Natural killer cell (primary cell): ENCODE results near the gene CLCN6. TPM values are rescaled to one million over a fixed set of nuclear protein-coding genes. Genes with fewer than 3 reads are reported as not detected.

ENCODE experiments used
- ATAC-seq, 3 donors: fragments of 150-1000 bp in 2 of 3; fragments of 200-7000 bp in 1 of 3; cut with Tn5 transposase; 1 replicate in 1 of 3; 2 replicates in 2 of 3; pipeline ENCODE4 v1.10.0; 2021; ENCODE audit warnings: mild to moderate bottlenecking in 2 of 3, moderate library complexity in 2 of 3
- DNase-seq, 2 donors: peaks; one replicate each; pipeline versions ENCODE4 v3.0.0 to v3.0.0-alpha.2; 2013 to 2021; ENCODE audit warnings: mixed read lengths in 1 of 2
- H3K27ac ChIP-seq: one replicate; pipeline ENCODE4 v1.5.1; 2013; ENCODE audit warnings: mild to moderate bottlenecking, low read length
- H3K27me3 ChIP-seq: one replicate; pipeline ENCODE4 v1.6.1; 2013; ENCODE audit warnings: low read length; ENCODE audit not compliant: control insufficient read depth, insufficient read depth
- H3K36me3 ChIP-seq: one replicate; pipeline ENCODE4 v1.6.1; 2013; ENCODE audit warnings: low read length; ENCODE audit not compliant: control insufficient read depth, insufficient read depth
- H3K4me1 ChIP-seq: one replicate; pipeline ENCODE4 v1.6.1; 2013; ENCODE audit warnings: low read length; ENCODE audit not compliant: control insufficient read depth, insufficient read depth
- H3K4me3 ChIP-seq: one replicate; pipeline ENCODE4 v1.5.1; 2013; ENCODE audit warnings: low read length
- H3K9me3 ChIP-seq: one replicate; pipeline ENCODE4 v1.6.1; 2013; ENCODE audit warnings: low read length; ENCODE audit not compliant: control insufficient read depth, insufficient read depth
- H3K27ac Mint-ChIP-seq, 2 donors: one replicate each; pipeline ENCODE4 v1.8.0; 2022; ENCODE audit warnings: mild to moderate bottlenecking in 2 of 2, mixed read lengths in 2 of 2, moderate library complexity in 1 of 2
- H3K27me3 Mint-ChIP-seq, 2 donors: one replicate each; pipeline ENCODE4 v1.8.0; 2022; ENCODE audit warnings: low read depth in 2 of 2, mixed read lengths in 2 of 2
- H3K36me3 Mint-ChIP-seq: one replicate; pipeline ENCODE4 v1.8.0; 2022; ENCODE audit warnings: mixed read lengths
- H3K4me1 Mint-ChIP-seq, 2 donors: one replicate each; pipeline ENCODE4 v1.8.0; 2022; ENCODE audit warnings: mixed read lengths in 2 of 2
- H3K4me3 Mint-ChIP-seq: one replicate; pipeline ENCODE4 v1.8.0; 2022; ENCODE audit warnings: mild to moderate bottlenecking, moderate library complexity, mixed read lengths
- H3K9me3 Mint-ChIP-seq, 2 donors: one replicate each; pipeline ENCODE4 v1.8.0; 2022; ENCODE audit warnings: mixed read lengths in 2 of 2
- WGBS: methylation state at CpG from one replicate; pipeline ENCODE4 v1.1.7; 2013; ENCODE audit warnings: missing lambda C conversion rate; ENCODE audit not compliant: insufficient coverage; 5-methylcytosine and 5-hydroxymethylcytosine counted together
- intact Hi-C: fragments of 100-400 bp; cut with micrococcal nuclease; formaldehyde crosslinking; loops from one replicate; pipeline ENCODE4 v1.14.2; 2022
- total RNA-seq, 4 donors: library from RNA; stranded (reverse); fragments of 120-200 nt in 1 of 4; gene quantifications; one replicate each; pipeline versions ENCODE4 v1.2.3 to v1.2.4, GENCODE V29; 2013 to 2022
- TF ChIP-seq, protein P1 (sequence below): fragments of 200-600 bp; IDR thresholded peaks from one replicate; pipeline ENCODE4 v1.8.0; 2022; ENCODE audit warnings: antibody characterized with exemption

CLCN6 gene
- total RNA-seq, 3 donors from 2014 or later (not counting 1 experiment from before 2014, with no cell fraction given) = 21.4 to 28.6 (median 25.6) TPM

DNA sequence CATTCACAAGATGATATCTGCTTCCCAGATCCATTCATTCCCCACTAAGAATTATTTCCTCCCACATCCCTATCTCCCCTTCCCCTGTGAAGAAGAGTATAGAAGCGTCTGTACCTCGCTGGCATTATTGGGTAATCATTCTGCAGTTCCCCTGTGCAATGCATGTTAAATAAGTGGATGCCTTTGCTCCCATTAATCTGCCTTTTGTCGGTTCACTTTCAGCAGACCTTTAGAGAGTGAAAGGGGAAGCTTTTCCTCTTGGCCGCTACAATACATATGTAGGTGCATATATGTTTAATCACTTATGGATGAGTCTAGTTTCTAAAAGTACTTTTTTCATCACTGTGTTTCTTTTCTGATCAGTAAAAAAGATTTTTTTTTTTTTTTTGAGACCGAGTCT lies 7.0 kb downstream of the CLCN6 start:
- TF ChIP-seq, protein P1, sequence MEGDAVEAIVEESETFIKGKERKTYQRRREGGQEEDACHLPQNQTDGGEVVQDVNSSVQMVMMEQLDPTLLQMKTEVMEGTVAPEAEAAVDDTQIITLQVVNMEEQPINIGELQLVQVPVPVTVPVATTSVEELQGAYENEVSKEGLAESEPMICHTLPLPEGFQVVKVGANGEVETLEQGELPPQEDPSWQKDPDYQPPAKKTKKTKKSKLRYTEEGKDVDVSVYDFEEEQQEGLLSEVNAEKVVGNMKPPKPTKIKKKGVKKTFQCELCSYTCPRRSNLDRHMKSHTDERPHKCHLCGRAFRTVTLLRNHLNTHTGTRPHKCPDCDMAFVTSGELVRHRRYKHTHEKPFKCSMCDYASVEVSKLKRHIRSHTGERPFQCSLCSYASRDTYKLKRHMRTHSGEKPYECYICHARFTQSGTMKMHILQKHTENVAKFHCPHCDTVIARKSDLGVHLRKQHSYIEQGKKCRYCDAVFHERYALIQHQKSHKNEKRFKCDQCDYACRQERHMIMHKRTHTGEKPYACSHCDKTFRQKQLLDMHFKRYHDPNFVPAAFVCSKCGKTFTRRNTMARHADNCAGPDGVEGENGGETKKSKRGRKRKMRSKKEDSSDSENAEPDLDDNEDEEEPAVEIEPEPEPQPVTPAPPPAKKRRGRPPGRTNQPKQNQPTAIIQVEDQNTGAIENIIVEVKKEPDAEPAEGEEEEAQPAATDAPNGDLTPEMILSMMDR = no peak
- 82% methylated on average over 5 of the region's 5 CpGs for WGBS
- Histone ChIP-seq H3K4me1 (peaks cover 7% of the 10 kb centered on the region), H3K36me3 (peaks cover 34% of the 10 kb centered on the region), H3K27me3 (no peaks in the 10 kb centered on the region), H3K9me3 (no peaks in the 10 kb centered on the region), H3K27ac (no peak overlapping the region), H3K4me3 (no peak overlapping the region)
- Mint-ChIP-seq H3K36me3 (peaks cover 7% of the 10 kb centered on the region), H3K27ac (no peak overlapping the region), H3K4me1 (peaks cover 4 to 5% of the 10 kb centered on the region in 2 donors), H3K27me3 (no peaks in the 10 kb centered on the region), H3K9me3 (no peaks in the 10 kb centered on the region), H3K4me3 (no peak overlapping the region)
- intact Hi-C loops = no loop called here
- no peak for ATAC-seq
- DNase-seq = no peak

DNA sequence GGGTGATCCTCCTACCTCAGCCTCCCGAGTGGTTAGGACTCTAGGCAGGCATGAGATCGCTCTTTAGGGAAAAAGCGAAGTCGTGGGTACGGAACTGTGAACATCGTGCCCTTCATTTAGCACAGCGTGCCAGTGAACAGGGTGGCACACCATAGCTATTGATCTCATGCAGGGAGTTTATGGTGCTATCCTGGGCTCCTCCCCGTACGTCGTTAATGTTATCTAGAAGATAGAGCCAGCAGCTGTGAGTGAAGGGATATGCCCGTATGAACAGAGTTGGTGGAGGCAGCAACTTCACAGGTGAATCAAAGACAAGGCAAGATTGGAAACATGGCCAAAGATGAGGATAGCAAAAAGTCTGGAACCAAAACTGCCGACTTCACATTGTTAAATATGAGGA lies 11.2 kb downstream of the CLCN6 start:
- intact Hi-C loops = no loop called here
- no peak overlapping the region for H3K27ac ChIP-seq
- 97% methylated on average over 12 of the region's 12 CpGs for WGBS
- Mint-ChIP-seq H3K27ac (no peak overlapping the region), H3K9me3 (no peaks in the 10 kb centered on the region), H3K36me3 (peaks cover 22% of the 10 kb centered on the region), H3K4me1 (no peaks in the 10 kb centered on the region), H3K27me3 (no peaks in the 10 kb centered on the region), H3K4me3 (no peak overlapping the region)
- ATAC-seq (no peak), DNase-seq (no peak)
- TF ChIP-seq, protein P1 = no peak
- H3K4me1 ChIP-seq = peaks cover 7% of the 10 kb centered on the region
- H3K4me3 ChIP-seq = no peak overlapping the region
- no peaks in the 10 kb centered on the region for H3K9me3 ChIP-seq
- peaks cover 43% of the 10 kb centered on the region for H3K36me3 ChIP-seq
- no peaks in the 10 kb centered on the region for H3K27me3 ChIP-seq

DNA sequence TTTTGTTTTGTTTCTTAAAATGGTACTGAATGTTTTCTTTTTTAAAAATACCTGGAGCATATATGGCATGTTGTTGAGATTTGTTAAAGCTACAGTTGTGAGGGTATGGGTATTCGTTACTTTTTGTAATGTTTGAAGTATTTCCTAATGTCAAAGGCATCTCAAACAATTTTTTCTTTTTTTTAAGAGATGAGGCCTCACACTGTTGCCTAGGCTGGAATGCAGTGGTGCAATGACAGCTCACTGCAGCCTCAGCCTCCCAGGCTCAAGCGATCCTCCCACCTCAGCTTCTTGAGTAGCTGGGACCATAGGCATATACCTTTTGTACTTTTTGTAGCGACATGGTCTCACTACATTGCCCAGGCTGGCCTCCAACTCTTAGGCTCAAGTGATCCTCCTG lies 16.1 kb downstream of the CLCN6 start:
- no peaks in the 10 kb centered on the region for H3K4me1 ChIP-seq
- Mint-ChIP-seq H3K4me3 (no peak overlapping the region), H3K27me3 (no peaks in the 10 kb centered on the region), H3K9me3 (no peaks in the 10 kb centered on the region), H3K36me3 (peaks cover 20% of the 10 kb centered on the region), H3K27ac (no peak overlapping the region), H3K4me1 (no peaks in the 10 kb centered on the region)
- WGBS = 96% methylated on average over 3 of the region's 3 CpGs
- no peak for ATAC-seq
- H3K27ac ChIP-seq = no peak overlapping the region
- no peaks in the 10 kb centered on the region for H3K9me3 ChIP-seq
- H3K4me3 ChIP-seq = no peak overlapping the region
- DNase-seq = no peak
- H3K36me3 ChIP-seq = peaks cover 47% of the 10 kb centered on the region
- TF ChIP-seq, protein P1 = no peak
- H3K27me3 ChIP-seq = no peaks in the 10 kb centered on the region
- intact Hi-C loops = no loop called here

DNA sequence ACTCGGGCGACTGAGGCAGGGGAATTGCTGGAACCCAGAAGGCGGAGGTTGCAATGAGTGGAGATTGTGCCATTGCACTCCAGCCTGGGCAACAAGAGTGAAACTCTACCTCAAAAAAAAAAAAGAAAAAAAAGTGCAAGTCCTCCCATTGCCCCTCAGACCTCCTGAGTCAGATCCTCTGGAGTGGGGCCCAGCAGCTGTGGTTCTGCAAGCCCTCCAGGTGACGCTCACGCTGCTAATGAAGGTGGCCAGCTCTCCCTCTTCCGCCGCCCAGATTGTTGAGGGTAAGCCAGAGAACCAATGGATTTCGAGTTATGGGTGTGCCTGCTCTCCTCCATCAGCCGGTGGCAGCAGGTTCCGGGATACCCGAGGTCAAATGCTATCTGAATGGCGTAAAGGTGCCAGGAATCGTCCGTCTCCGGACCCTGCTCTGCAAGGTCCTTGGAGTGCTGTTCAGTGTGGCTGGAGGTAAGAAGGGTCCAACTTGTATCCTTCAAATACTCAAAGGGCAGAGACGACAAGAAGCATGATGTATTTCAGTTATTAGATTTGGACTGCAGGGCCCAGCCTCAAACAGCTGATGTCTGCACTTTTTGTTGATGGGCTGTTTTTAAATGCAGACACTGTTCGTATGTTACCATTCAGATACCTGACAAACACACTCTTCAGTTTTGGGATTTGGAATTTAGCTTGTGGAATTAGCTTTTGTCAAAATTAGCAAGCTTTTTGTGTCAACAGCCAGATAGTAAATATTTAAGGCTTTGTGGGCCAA lies 17.6 kb downstream of the CLCN6 start:
- TF ChIP-seq, protein P1 = no peak
- no peak for DNase-seq
- ATAC-seq = no peak
- peaks cover 47% of the 10 kb centered on the region for H3K36me3 ChIP-seq
- no peaks in the 10 kb centered on the region for H3K9me3 ChIP-seq
- no peaks in the 10 kb centered on the region for H3K4me1 ChIP-seq
- Mint-ChIP-seq H3K27me3 (no peaks in the 10 kb centered on the region), H3K4me1 (no peaks in the 10 kb centered on the region), H3K4me3 (no peak overlapping the region), H3K27ac (no peak overlapping the region), H3K9me3 (no peaks in the 10 kb centered on the region), H3K36me3 (peaks cover 15% of the 10 kb centered on the region)
- no peak overlapping the region for H3K27ac ChIP-seq
- 95% methylated on average over 16 of the region's 17 CpGs for WGBS
- intact Hi-C loops = no loop called here
- no peak overlapping the region for H3K4me3 ChIP-seq
- H3K27me3 ChIP-seq = no peaks in the 10 kb centered on the region
